Neural progenitor cell (in vitro differentiated cells): ENCODE results near the gene RAPH1. TPM values are rescaled to one million over a fixed set of nuclear protein-coding genes. Genes with fewer than 3 reads are reported as not detected.

Experiments
- DNase-seq: peaks from one replicate; pipeline ENCODE4 v3.0.0-alpha.2; 2016; ENCODE audit warnings: low spot score
- H2AFZ ChIP-seq: fragments of 200-600 bp; sonication (generic); replicated peaks from 2 replicates; pipeline ENCODE4 v1.6.1; 2016; ENCODE audit warnings: antibody characterized with exemption
- H3F3A ChIP-seq: fragments of 200-600 bp; sonication (generic); 2 replicates; pipeline ENCODE4 v1.6.1; 2016; ENCODE audit warnings: antibody characterized with exemption, low read depth
- H3K27ac ChIP-seq: fragments of 200-600 bp; sonication (generic); 2 replicates; pipeline ENCODE4 v1.5.1; 2016; ENCODE audit warnings: mild to moderate bottlenecking
- H3K27me3 ChIP-seq: fragments of 200-600 bp; sonication (generic); 2 replicates; pipeline ENCODE4 v1.6.1; 2016; ENCODE audit warnings: mild to moderate bottlenecking, moderate library complexity
- H3K36me3 ChIP-seq: fragments of 200-600 bp; sonication (generic); 2 replicates; pipeline ENCODE4 v1.5.1; 2016
- H3K4me1 ChIP-seq: fragments of 200-600 bp; sonication (generic); 2 replicates; pipeline ENCODE4 v1.6.1; 2016; ENCODE audit warnings: mixed run types
- H3K4me2 ChIP-seq: fragments of 200-600 bp; sonication (generic); 2 replicates; pipeline ENCODE4 v1.6.1; 2016
- H3K4me3 ChIP-seq: fragments of 200-600 bp; sonication (generic); 2 replicates; pipeline ENCODE4 v1.5.1; 2016
- H3K79me2 ChIP-seq: fragments of 200-600 bp; sonication (generic); 2 replicates; pipeline ENCODE4 v1.6.1; 2016; ENCODE audit warnings: low read depth
- H3K9ac ChIP-seq: fragments of 200-600 bp; sonication (generic); 2 replicates; pipeline ENCODE4 v1.6.1; 2016
- H3K9me3 ChIP-seq: fragments of 200-600 bp; sonication (generic); 2 replicates; pipeline ENCODE4 v1.5.1; 2016; ENCODE audit warnings: low read depth
- H4K20me1 ChIP-seq: fragments of 200-600 bp; sonication (generic); 2 replicates; pipeline ENCODE4 v1.6.1; 2016; ENCODE audit warnings: low read depth
- H3K27ac Mint-ChIP-seq: 3 replicates; pipeline ENCODE4 v1.8.0; 2021; ENCODE audit warnings: mixed read lengths
- H3K27me3 Mint-ChIP-seq: 2 replicates; pipeline ENCODE4 v1.8.0; 2022; ENCODE audit warnings: low read depth, mild to moderate bottlenecking, inconsistent platforms, moderate library complexity, mixed read lengths; ENCODE audit not compliant: insufficient read depth
- H3K36me3 Mint-ChIP-seq: 3 replicates; pipeline ENCODE4 v1.8.0; 2021; ENCODE audit warnings: mixed read lengths
- H3K4me1 Mint-ChIP-seq: 3 replicates; pipeline ENCODE4 v1.8.0; 2021; ENCODE audit warnings: mixed read lengths
- H3K4me3 Mint-ChIP-seq: 3 replicates; pipeline ENCODE4 v1.8.0; 2021; ENCODE audit warnings: mild to moderate bottlenecking, moderate library complexity, mixed read lengths
- H3K9me3 Mint-ChIP-seq: 3 replicates; pipeline ENCODE4 v1.8.0; 2020; ENCODE audit warnings: mixed read lengths
- EZH2 ChIP-seq: fragments of 200-600 bp; sonication (generic); IDR thresholded peaks from 2 replicates; pipeline ENCODE4 v1.6.1; 2017; ENCODE audit warnings: antibody characterized with exemption, mild to moderate bottlenecking, moderate library complexity
- EZH2phosphoT487 ChIP-seq: fragments of 200-600 bp; sonication (generic); IDR thresholded peaks from 2 replicates; pipeline ENCODE4 v1.6.1; 2017; ENCODE audit warnings: antibody characterized with exemption
- total RNA-seq: library from RNA; depleted of rRNA; stranded (reverse); fragments of >200 nt; gene quantifications from 2 replicates; pipeline ENCODE4 v1.2.3, GENCODE V29; 2015; ENCODE audit warnings: low replicate concordance
- TF ChIP-seq, protein P1 (sequence below): fragments of 200-600 bp; sonication (generic); IDR thresholded peaks from 2 replicates; pipeline ENCODE4 v1.5.1; 2017; ENCODE audit warnings: antibody characterized with exemption, mild to moderate bottlenecking

The RAPH1 gene
- total RNA-seq, 1 donor from 2014 or later = 11.2 TPM

DNA sequence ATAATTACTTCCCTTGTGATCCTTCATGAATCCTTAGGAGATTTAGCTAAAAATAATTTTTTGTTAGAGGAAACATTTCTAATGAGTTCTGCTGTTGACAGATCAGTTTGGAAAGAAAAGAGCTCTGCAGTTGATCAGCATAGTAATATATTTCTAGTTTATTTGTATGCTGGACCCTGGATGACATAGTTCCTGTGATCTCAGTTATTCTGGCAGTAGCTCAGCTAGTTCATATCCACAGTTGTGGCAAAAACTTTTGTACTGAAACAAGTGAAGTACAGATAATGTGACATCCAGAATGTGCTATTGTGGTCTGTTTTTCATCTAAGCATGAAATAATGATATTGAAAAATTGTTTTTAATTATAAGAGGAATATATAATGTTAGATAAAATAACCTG, 173.2 kb downstream of the RAPH1 start:
- DNase-seq = no peak
- no peaks in the 10 kb centered on the region for H3K9me3 ChIP-seq
- H2AFZ ChIP-seq = no peak overlapping the region
- Mint-ChIP-seq H3K27ac (no peak overlapping the region), H3K4me1 (peaks cover 3% of the 10 kb centered on the region), H3K36me3 (peaks cover 32% of the 10 kb centered on the region), H3K9me3 (peaks cover 5% of the 10 kb centered on the region), H3K27me3 (peaks cover 4% of the 10 kb centered on the region), H3K4me3 (no peak overlapping the region)
- H4K20me1 ChIP-seq = peaks cover 41% of the 10 kb centered on the region
- H3K27me3 ChIP-seq = no peaks in the 10 kb centered on the region
- no peak overlapping the region for H3K4me3 ChIP-seq
- no peak for TF ChIP-seq EZH2phosphoT487
- no peak for TF ChIP-seq EZH2
- TF ChIP-seq, protein P1, sequence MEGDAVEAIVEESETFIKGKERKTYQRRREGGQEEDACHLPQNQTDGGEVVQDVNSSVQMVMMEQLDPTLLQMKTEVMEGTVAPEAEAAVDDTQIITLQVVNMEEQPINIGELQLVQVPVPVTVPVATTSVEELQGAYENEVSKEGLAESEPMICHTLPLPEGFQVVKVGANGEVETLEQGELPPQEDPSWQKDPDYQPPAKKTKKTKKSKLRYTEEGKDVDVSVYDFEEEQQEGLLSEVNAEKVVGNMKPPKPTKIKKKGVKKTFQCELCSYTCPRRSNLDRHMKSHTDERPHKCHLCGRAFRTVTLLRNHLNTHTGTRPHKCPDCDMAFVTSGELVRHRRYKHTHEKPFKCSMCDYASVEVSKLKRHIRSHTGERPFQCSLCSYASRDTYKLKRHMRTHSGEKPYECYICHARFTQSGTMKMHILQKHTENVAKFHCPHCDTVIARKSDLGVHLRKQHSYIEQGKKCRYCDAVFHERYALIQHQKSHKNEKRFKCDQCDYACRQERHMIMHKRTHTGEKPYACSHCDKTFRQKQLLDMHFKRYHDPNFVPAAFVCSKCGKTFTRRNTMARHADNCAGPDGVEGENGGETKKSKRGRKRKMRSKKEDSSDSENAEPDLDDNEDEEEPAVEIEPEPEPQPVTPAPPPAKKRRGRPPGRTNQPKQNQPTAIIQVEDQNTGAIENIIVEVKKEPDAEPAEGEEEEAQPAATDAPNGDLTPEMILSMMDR = no peak
- no peak overlapping the region for H3K4me2 ChIP-seq
- no peaks in the 10 kb centered on the region for H3K4me1 ChIP-seq
- H3F3A ChIP-seq = peaks cover 5% of the 10 kb centered on the region
- H3K79me2 ChIP-seq = peaks cover 100% of the 10 kb centered on the region
- no peak overlapping the region for H3K27ac ChIP-seq
- H3K36me3 ChIP-seq = peaks cover 13% of the 10 kb centered on the region
- no peak overlapping the region for H3K9ac ChIP-seq

DNA sequence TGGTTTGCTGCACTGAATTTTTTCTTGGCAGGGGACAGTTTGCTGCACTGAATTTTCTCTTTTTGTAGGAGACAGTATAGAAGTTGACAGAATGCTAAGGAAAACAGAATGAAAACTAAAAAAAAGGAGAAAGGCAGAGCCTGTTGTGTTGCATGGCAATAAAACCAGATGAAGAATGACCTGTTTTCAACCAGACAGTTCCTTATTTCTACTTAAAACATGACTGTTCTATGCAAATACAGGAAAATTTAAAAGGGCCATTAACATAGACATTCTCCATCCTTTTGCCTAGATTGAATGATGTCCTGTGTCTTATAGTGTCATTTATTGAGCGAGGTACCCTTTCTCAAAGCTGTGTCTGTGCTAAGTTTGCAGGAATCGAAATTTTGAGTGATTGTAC, 173.6 kb downstream of the RAPH1 start:
- no peak overlapping the region for H2AFZ ChIP-seq
- peaks cover 9% of the 10 kb centered on the region for H3K36me3 ChIP-seq
- H3K4me2 ChIP-seq = no peak overlapping the region
- H3K9me3 ChIP-seq = no peaks in the 10 kb centered on the region
- Mint-ChIP-seq H3K36me3 (peaks cover 30% of the 10 kb centered on the region), H3K27ac (no peak overlapping the region), H3K4me3 (no peak overlapping the region), H3K27me3 (peaks cover 4% of the 10 kb centered on the region), H3K9me3 (peaks cover 5% of the 10 kb centered on the region), H3K4me1 (peaks cover 3% of the 10 kb centered on the region)
- no peak overlapping the region for H3K27ac ChIP-seq
- peaks cover 5% of the 10 kb centered on the region for H3F3A ChIP-seq
- H3K79me2 ChIP-seq = peaks cover 100% of the 10 kb centered on the region
- no peaks in the 10 kb centered on the region for H3K27me3 ChIP-seq
- no peak overlapping the region for H3K9ac ChIP-seq
- no peak overlapping the region for H3K4me3 ChIP-seq
- H3K4me1 ChIP-seq = no peaks in the 10 kb centered on the region
- TF ChIP-seq, protein P1 = no peak
- TF ChIP-seq EZH2phosphoT487 = no peak
- TF ChIP-seq EZH2 = no peak
- H4K20me1 ChIP-seq = peaks cover 39% of the 10 kb centered on the region
- DNase-seq = no peak

DNA sequence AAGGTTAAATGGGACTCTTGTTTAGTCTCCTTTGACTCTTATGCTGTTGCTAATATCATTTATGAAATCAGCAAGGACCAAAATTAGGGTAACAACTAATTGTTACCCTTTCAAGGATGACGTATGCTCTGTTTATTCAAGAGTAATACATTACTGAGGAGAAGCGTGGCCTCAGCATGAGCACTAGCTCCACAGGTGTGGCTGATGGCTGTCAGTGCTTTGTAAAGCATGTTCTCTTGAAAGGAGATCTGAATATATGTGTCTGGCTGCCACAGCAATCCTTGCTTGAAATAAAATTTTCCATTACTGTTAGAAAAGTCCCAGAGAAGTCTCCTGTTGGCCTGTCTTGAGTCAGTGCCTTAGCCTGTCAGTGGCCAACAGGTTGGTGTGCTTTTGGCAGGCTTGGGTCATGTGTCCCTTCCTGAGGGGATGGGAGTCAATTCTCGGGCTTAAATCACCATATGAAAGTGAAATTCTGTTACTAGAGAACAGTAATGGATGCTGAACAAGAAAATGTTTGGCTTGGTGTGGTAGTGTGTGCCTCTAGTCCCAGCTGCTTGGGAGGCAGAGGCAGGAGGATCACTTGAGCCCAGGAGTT, 174.2 kb downstream of the RAPH1 start:
- H3K27ac ChIP-seq = no peak overlapping the region
- peaks cover 100% of the 10 kb centered on the region for H3K79me2 ChIP-seq

More for the DNA sequence above, 174.2 kb downstream of the RAPH1 start:
- TF ChIP-seq, protein P1 = no peak
- TF ChIP-seq EZH2phosphoT487 = no peak
- TF ChIP-seq EZH2 = no peak
- Mint-ChIP-seq H3K4me3 (no peak overlapping the region), H3K27ac (no peak overlapping the region), H3K4me1 (peaks cover 3% of the 10 kb centered on the region), H3K9me3 (peaks cover 5% of the 10 kb centered on the region), H3K27me3 (peaks cover 4% of the 10 kb centered on the region), H3K36me3 (peaks cover 29% of the 10 kb centered on the region)
- H3K4me2 ChIP-seq = no peak overlapping the region
- peaks cover 9% of the 10 kb centered on the region for H3K36me3 ChIP-seq
- no peaks in the 10 kb centered on the region for H3K27me3 ChIP-seq
- peaks cover 43% of the 10 kb centered on the region for H4K20me1 ChIP-seq
- no peak for DNase-seq
- no peak overlapping the region for H3K4me3 ChIP-seq
- peaks cover 5% of the 10 kb centered on the region for H3F3A ChIP-seq
- H3K9me3 ChIP-seq = no peaks in the 10 kb centered on the region
- no peaks in the 10 kb centered on the region for H3K4me1 ChIP-seq
- H3K9ac ChIP-seq = no peak overlapping the region
- H2AFZ ChIP-seq = no peak overlapping the region
